Activated T-cell treated with anti-CD3 and anti-CD28 coated beads, Interleukin-2, amount 50 U/mL, for 1 hour (primary cell): ENCODE data around the gene DACT3.
"Not testable (repeated sequence)": the region's sequence is repeated elsewhere in the genome, so short reads cannot be mapped to it uniquely, and the experiment has no call there.

Experiments used
- DNase-seq: peaks from one replicate; pipeline ENCODE4 v3.0.0-alpha.2; 2020

The DACT3 gene

DNA sequence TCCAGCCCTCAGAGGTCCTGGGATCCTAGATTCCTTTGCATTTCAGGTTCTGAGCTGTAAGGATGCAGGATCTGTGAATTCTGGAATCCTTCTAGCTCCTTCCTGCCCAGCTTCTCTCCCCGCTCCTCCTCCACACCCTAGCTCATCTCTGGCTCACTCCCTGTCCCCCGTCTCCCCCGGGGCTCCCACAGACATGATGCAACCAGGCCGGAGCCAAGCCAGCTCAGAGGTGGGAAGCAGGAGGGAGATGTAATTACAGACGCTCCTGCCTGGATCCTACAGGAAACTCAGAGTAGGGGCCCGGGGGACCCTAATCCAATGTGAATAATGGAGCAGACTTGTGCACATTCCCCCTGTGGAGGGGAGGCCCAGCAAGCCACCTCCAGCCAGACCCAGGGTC lies 29.5 kb downstream of the DACT3 start:
- no peak for DNase-seq

DNA sequence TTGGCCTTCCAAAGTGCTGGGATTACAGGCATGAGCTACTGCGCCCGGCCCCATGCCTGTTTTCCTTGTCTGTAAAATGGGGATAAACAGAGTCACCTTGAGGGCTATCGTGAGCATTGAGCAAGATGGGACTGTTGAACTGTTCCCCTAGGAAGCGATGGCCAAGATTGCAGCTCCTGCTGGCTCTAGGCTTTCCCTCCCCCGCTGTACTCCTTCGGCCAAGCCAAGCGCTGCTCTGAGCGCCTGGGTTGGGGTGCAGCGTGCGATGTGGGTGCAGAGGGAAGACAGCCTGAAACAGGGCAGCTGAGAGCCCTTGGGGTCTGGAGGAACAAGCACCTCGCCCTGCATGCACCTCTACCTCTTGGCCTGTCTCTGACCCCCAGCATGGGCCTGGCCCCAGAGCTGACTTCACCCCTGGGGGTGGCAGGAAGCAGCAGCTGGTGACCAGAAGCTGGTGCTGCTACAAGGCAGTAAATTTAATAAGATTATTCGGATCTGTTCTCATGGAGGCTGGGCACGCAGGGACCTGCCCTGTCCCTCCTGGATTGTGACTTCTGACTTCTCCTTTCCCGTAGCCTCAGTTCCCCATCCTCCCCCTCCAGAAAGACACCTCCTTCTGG lies 30.3 kb downstream of the DACT3 start:
- no peak for DNase-seq

DNA sequence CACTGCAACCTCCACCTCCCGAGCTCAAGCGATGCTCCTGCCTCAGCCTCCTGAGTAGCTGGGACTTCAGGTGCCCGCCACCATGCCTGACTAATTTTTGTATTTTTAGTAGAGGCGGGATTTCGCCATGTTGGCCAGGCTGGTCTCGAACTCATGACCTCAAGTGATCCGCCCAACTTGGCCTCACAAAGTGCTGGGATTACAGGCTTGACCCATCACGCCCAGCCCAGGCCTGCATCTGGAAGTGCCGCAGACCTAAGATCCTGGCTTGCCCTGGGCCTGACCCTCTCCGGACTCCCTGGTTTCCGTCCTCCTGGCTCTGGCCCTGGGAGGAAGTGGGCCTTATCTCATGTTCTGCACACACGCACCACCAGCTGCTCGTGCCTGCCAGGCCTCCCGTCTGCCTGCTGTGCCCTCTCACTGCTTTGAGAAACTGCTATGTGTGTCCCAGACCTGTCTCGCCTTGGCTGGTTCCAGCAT lies 31.4 kb downstream of the DACT3 start:
- DNase-seq, result no peak

DNA sequence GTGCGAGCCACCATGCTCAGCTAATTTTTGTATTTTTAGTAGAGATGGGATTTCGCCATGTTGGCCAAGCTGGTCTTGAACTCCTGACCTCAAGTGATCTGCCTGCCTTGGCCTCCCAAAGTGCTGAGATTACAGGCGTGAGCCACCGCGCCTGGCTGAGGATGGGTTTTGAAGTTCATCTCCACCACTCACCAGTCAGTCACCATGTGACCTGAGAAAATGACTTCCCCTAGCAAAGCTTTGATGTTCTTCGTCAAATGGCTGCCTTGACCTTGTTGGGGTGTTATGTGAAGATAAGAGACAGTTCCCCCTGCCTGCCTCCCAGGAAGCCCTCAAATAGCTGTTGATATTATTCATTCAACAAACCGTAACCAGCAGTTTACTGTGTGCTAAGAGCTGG lies 32.0 kb downstream of the DACT3 start:
- not testable (repeated sequence) for DNase-seq

DNA sequence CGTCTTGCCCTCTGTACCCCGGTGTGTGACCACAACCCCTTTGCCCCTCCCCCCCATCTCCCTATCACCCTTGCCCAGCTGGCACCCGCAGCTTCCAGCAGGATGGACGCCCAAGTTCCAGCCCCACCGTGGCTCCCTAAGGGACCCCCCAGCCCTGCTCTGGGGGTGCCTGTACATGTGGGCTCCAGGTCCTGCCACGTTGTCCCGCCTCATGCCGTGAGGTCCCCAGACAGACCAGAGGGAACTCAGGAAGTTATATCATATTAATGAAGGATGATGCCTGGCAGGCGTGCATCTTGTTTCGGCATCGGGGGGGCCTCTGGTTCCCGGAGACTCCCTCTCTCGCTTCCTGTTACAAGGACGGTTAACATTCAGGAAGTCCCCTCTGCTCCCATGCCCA lies 34.5 kb downstream of the DACT3 start:
- DNase-seq, result no peak

DNA sequence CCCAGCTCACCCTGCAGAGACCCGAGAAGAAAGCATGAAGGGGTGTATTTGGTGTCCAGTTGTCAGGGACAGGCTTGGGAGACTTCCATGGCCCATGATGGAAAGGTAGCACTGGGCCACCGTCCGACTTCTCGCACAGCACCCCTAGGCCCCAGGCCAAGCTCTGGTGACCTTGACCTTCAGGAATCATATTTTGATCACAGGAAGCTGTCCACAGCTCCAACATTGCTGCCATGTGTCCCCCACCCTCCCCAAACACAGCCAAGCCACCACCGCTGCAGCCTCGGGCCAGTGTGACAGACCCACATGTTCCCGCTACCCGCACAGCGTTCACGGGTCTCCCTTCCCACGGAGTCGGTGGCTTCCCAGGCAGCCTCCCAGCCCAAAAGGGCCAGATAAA lies 35.3 kb downstream of the DACT3 start:
- DNase-seq, result no peak

DNA sequence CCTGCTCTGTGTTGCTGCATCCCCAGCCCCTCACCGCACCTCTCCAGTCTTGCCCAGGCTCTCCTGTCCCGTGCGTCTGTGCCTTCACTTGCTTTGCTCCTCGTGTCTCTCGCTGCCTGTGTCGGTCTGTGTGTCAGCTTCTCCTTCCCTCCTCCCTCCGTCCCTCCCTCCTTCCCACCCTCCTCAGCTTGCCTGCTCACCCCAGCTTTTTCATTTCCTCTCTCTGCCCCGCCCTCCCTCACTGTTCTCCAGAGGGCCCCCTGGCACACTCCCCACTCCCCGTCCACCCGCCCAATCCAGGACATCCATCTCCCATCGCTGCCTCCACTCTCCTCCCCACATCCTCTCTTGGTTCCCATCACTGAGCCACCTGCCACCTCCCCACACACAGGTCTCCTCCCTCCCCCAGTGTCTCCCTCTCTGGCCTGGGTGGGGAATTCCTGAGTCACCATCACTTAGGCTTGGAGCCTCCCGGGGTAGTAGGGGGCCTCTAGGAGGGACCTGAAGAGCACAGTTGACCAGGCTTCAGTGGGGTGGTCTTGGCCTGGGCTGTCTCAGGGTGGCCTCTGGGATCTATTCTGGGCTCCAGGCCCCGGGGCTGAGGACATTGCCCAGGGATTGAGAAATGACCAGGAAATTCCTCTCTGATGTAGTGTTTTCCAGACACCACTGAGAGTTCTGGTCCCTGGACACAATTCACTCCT lies 35.9 kb downstream of the DACT3 start, which contains the start of gene PTGIR:
PTGIR (minus strand) TSS at position 132 of the 704 bp plus-strand sequence. CDS start 864 bp downstream, outside the sequence.
- no peak for DNase-seq

DNA sequence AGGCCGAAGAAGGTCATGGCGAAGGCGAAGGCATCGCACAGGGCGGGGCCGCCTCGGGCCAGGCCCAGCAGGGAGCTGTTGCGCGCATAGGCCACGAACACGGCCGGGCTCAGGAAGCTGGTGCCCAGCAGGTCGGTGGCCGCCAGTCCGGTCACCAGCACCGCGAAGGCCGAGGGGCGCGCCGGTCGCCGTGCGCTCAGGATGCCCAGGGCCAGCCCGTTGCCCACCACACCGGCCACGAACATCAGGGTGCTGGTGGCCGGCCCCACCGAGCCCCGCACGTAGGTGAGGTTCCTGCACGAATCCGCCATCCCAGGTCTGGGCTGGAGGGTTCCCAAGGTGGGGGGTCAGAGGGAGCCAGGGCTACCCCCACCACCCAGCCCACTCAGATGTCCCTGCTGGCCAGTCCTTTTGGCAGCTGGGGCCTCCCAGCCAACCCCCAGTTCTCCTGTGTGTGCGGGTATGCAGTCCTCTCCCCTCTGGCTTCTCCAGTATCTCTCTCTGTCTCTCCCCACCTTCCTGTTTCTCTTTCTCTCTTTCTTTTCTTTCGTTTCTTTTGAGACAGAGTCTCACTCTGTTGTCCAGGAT lies 37.0 kb downstream of the DACT3 start:
- DNase-seq, result no peak

DNA sequence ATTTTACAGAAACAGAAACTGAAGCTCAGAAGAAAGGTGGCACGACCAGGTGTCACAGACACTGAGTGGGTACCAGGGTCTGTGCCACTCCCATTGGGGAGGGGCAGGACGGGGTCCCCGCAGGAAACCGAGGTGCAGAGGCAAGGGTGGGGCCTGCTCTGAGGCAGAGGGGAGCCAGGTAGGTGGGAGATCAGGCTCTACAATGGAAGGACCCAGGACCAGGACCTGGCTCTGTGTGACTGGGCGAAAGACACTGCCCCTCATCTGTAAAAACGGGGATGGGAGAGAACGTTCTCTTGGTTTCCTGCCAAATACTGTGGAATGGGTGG lies 38.9 kb downstream of the DACT3 start:
- DNase-seq, result no peak

DNA sequence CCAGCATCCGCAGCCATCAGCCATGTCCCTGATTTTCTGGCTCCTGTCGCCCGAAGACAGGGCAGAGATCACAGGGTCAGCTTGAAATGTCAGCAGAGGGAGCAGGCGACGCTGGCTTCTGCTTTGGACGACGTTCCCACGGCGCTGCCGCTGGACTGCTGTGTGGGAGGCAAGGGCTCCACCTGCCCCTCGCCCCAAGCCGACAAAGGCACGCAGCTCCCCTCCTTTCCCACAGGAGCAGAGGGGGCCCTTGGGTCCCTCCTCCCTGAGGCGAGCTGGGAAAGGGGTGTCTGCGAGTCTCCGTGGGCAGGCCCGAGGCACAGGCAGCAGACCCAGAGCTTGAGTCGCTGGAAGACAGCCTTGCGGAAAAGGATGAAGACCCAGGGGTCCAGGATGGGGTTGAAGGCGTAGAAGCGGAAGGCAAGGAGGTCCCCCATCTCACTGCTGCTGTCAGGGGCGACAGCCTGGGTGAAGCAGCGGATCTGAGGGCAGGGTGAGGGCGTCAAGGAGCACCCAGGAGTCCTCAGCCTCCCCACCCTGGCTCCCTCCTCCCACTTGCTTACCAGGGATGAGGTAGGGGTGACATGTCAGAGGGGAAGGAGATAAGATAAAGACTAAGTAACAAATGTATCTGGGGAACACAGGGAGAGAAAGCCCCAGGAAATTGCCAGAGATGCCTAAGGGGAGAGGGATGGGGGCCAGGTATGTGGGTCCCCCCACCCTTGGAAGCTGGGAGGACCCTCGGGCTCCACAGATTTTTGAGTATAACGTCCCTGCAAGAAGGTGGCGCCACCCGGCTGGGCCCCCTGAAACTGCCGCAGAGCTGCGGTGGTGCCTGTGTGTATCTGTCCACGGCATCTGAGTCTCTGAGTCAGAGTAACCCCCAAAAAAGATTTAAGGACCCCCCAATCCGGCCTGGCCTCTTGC lies 39.5 kb downstream of the DACT3 start:
- no peak for DNase-seq

DNA sequence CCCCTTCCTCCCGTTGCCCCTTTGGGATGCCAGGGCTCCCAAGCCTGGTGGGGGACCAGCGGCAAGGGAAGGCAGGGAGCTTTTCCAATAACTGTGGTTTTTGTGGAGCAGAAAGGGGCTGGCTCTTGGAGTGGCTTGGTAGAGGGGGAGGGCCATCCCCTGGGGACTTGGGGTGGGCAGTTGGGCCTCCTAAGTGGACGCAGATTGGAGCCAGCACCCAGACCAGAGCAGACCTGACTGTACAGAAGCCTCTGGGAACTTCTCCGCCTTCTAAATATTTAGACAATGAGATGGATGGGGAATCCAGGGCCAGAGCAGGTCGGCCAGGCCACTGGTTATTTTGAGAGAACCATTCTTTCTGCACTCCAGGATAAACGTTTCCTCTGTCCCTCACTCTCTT lies 40.3 kb downstream of the DACT3 start:
- DNase-seq, result no peak

DNA sequence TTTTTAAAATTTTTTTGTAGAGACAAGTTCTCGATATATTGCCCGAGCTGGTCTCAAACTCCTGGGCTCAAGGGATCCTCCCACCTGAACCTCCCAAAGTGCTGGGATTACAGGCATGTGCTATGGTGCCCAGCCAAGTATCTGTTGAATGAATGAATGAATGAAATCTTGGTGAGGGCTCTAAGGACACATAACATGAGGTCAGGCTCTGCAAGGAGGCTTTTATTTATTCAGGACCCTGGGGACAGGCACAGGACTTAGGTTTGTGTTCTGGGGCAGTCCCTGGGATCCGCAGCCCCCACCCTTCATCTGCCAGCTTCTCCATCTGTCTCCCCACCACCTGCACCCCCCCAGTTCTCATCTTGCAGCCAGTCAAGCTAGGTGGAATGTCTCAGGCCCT lies 40.7 kb downstream of the DACT3 start:
- DNase-seq, result no peak

DNA sequence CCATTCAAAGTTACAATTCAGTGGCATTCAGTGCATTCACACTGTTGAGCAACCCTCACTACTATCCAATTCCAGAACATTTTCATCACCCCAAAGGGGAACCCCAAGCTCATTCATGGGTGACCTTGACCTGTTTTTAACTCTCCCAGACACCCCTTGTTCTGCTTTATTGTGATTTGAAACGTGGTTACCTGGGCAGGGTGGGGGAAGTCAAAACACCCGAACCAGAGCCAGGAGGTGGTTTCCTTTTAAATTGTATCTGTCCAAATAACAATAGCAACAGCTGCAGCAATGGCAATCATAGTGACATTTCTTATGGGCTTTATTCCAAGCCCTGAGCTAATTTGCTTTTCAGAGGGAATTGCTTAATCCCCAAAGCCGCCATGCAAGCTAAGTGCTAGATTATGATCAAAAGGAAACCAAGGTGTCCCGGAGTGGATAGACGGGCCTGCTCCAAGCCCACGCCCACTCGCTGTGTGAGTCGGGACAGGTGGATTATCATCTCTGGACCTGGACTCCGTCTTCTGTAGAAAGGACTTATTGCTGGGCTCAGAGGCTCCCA lies 42.2 kb downstream of the DACT3 start:
- no peak for DNase-seq

DNA sequence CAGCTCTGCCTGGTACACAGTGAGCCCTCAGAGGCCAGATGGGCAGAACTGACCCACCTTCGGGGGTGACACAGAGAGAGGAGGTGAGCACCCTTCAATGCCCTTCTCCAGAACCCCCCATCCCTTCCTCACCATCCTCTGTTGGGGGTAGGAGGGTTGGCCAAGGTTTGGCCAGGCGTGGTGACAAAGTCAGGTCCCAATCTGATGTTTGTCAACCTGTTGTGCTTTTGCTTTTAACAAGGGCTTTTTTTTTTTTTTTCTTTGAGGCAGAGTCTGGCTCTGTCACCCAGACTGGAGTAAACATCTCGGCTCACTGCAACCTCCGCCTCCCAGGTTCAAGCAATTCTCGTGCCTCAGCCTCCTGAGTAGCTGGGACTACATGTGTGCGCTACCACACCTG lies 43.4 kb downstream of the DACT3 start:
- no peak for DNase-seq

DNA sequence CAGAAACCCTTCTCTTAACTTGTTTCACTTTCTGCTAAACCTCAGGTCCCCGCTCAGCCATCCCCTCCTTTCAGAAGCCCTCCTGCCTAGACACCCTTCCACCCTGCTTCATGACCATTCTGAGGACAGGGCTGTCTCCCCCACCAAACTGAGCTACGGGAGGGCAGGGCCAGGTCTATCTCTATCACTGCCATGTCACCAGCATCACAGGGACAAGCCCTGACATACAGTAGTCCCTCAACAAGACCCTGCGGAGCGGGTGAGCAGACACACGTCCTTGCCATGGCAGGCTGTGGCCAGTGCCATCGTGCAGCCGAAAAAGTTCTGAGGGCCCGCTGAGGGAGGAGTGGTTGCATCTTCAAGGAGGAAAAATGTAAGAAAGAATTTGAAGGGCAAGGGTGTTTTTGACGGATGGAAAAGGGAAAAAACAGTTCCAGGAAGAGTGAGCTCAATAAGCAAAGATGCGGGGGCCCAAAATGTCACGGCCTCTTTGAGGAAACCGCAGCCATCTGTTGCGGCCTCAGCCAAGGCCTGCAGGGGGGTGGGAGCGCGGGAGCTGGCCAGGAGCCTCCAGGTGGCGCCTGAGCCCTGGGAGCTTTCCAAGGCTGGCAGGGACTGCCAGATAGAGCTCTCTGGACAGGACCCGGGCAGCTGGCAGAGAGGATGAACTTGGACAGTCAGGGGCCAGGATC lies 44.2 kb downstream of the DACT3 start:
- DNase-seq, result no peak

DNA sequence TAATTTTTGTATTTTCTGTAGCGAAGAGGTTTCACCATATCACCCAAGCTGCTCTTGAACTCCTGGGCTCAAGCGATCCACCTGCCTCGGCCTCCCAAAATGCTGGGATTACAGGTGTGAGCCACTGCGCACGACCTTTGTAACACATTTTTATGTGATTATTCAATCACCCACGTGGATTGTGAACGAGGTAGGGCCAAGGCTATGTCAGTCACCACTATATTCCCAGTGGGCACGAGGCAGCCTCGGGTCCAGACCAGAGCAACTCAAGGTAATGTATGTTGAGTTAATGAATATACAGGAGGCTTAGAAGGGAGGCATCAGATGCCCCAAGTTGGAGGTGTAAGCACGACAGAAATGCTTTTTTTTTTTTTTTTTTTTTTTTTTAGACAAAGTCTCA lies 45.0 kb downstream of the DACT3 start:
- no peak for DNase-seq

DNA sequence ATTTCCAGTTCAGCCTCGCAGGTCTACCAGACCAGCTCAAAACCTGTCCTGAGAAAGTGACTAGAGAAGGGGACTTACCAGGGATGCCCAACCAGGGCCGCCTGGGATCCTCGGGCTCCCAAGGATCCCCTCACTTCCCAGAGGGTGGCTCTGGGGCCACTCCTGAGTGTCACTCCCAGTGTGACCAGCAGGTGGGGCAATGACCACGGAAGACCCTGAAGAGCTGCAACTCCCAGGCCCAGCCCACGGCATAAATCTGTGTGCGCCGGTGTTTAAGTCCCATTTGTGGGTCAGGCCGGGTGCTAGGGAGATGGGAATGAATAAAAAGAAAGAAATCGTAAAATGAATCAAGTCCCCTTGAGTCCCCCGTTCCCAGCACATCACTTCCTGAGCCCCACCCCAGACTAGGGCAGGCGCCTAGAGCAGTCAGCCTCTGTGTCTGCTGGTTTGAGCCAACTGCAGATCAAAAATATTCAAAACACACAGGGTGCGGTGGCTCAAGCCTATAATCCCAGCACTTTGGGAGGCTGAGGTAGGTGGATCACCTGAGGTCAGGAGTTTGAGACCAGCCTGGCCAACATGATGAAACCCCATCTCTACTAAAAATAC lies 46.8 kb downstream of the DACT3 start:
- DNase-seq, result peak; percentile 84

DNA sequence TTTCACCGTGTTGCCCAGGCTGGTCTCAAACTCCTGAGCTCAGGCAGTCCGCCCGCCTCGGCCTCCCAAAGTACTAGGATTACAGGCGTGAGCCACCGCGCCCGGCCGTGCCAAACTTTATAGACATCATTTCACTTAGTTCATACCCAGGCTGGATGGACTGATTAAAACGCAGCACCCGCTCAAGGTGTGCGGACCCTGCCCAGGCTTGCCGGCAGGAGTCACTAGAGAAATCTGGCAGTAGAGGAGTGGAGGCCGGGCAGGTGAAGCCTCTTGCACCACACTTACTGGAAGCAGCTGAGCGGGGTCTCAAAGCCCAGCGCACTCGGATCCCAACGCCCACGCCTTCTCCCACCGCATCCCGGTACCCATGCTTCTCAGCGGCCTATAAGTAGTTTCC lies 47.5 kb downstream of the DACT3 start:
- DNase-seq, result no peak

DNA sequence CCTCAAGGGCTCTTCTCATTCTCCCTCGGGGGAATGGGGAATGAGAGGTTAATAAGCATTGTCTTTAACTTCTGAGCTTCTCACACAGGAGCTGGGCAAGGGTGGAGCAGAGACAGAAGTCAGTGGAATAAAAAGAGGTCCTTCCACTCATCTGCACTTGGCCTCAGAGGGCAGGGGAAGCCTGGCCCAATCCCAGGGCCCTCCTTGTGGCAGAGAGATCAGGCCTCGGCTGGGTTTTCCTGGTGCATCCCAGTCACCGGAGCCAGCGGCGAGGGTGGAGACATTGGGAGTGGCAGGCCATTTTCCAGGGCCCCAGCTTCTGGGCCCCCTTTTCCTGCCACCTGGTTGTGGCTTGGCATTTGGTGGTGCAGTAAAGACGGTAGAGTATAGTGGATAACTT lies 49.2 kb downstream of the DACT3 start:
- DNase-seq, result no peak

DNA sequence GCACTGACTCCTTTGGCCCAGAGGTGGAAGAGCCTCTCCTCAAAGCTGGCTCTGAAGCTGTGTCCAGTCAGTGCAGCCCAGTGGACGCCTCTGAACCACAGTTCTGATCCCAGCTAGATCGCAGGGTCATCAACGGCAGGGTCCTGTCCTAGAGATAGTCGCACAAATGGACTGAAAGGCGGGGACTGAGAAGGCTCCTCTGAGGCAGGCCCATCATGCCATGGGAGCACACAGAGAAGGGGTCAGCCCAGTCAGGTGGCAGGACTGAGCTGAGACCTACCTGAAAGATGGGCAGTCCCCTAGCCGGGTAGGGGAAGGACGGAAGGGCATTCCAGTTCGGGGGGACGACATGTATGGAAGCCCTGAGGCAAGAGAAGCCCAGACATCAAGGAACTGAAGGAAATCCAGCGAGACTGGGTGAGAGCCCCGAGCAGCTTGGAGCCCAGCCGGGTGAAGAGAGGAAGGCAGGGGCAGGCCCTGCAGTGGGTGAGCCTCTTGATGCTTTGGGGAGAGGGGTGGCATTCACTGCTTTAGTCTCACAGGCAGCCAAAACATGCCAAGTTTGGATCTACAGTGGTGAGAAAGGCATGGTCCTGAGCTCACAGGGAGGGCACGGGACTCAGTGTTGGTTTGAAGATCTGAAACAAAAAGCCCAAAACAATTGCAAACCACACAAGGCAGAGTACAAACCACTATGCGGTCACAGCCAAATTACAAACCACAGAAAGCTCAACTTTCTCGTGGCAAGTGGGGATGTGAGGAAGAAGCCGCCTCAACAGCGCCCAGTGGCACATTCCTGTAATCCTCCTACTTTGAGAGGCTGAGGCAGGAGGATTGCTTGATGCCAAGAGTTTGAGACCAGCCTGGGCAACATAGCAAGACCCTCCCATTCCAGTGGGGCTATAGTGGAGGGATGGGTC lies 49.9 kb downstream of the DACT3 start:
- peak; percentile 44 for DNase-seq

DNA sequence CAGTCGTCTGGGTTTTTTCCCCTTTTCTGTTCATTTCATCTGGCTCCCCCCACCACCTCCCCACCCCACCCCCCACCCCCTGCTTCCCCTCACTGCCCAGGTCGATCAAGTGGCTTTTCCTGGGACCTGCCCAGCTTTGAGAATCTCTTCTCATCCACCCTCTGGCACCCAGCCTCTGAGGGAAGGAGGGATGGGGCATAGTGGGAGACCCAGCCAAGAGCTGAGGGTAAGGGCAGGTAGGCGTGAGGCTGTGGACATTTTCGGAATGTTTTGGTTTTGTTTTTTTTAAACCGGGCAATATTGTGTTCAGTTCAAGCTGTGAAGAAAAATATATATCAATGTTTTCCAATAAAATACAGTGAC lies 50.6 kb downstream of the DACT3 start:
- peak; percentile 6 for DNase-seq
